Measurements from ENCODE around the gene UPF2. TPM values are rescaled to one million over a fixed set of nuclear protein-coding genes. Genes with fewer than 3 reads are reported as not detected.
A peak's percentile ranks its signal among the peaks of the same experiment; 100 is the strongest.

Gene UPF2
- total and polyA plus RNA-seq, 2 of the 4 experiments (the other 2 are of a cell fraction), result 9.2 to 14.3 TPM

DNA sequence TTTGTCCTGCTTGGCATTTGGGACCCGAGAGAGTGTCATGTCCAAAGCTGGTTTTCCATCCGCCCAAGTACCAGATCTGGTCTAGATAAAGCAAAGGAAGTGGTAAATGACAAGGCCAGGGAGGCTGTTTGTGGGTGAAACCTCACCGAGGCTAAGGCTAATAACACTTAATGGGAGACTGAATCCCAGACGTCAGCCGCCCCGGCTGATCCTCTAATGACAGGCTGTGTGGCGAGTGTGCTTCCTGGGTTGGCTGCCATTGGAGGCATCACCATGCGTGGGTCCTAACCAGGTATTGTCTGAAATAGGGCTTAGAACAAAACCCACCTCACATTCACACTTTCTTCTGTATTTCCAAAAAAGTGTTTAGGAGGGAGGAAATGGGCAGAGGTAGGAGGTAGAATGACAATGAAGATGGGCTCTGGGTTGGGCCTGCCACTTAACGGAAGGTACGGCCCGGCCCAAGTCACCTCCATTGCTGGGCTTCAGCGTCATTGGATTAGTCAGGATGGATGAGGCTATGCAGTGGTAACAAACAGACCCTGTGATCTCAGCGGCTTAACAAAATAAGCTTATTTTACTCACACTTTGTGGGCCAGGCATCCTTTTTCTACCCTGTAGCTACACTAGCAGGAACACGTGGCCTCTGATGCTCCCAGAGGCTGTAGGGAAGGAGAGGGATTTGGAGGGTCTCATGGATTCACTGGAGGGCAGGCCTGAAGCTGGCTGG, 159.8 kb downstream of the UPF2 start:
- in situ Hi-C loops (cut with MboI; ENCODE audit: low sequenced_read_pairs), result no loop called here
- no peak for ATAC-seq (ENCODE audit: low read depth)
- Histone ChIP-seq H3K23ac (ENCODE audit: low read depth, low read length) (no peak overlapping the region), H3K9me1 (ENCODE audit: insufficient read depth, low read length) (peaks cover 8% of the 10 kb centered on the region), H3K9ac (ENCODE audit: low read depth, low read length) (no peak overlapping the region), H2BK20ac (ENCODE audit: low read depth, low read length) (no peak overlapping the region), H3K4ac (ENCODE audit: low read depth, low read length) (0 out of 2 replicates have a peak overlapping the region, but pooled peaks have one; percentile 8), H2BK15ac (ENCODE audit: low read depth, low read length) (no peak overlapping the region), H2BK120ac (ENCODE audit: low read depth, low read length) (no peak overlapping the region), H4K91ac (ENCODE audit: insufficient read depth, low read depth, low read length) (no peak overlapping the region; the same call in none of the 2 replicates), H2AK9ac (replicated peaks; ENCODE audit: low read depth, low read length, poor library complexity) (peak overlapping the region; percentile 37), H3K14ac (replicated peaks; ENCODE audit: low read depth, low read length) (no peak overlapping the region), H4K20me1 (ENCODE audit: insufficient read depth, low read length) (no peaks in the 10 kb centered on the region), H3K4me3 (ENCODE audit: insufficient read depth, low read depth, low read length) (no peak overlapping the region), H3K27me3 (ENCODE audit: control insufficient read depth, insufficient read depth, low read length) (no peaks in the 10 kb centered on the region), H3K27ac (ENCODE audit: insufficient read depth, low read length) (no peak overlapping the region), H3K79me1 (ENCODE audit: low read depth in 1 of 2, low read length in 2 of 2) (no peaks in the 10 kb centered on the region), H3K4me2 (ENCODE audit: low read depth, low read length) (no peak overlapping the region), H3K18ac (ENCODE audit: low read depth, low read length) (no peak overlapping the region), H3K9me3 (ENCODE audit: control insufficient read depth, insufficient read depth, low read length) (no peaks in the 10 kb centered on the region), H2BK5ac (ENCODE audit: low read depth, low read length, poor library complexity, severe bottlenecking) (no peak overlapping the region), H3K36me3 (ENCODE audit: control insufficient read depth, insufficient read depth, low read length) (no peaks in the 10 kb centered on the region), H4K5ac (ENCODE audit: low read depth, low read length) (no peak overlapping the region), H3K56ac (ENCODE audit: extremely low read depth, insufficient read depth, low read length) (no peak overlapping the region), H3K4me1 (ENCODE audit: control insufficient read depth, insufficient read depth, low read length) (peaks cover 6% of the 10 kb centered on the region; the same call in 1 of the 2 replicates), H2AFZ (replicated peaks; ENCODE audit: low read length, poor library complexity) (no peak overlapping the region), H4K8ac (ENCODE audit: low read depth in 2 of 2, low read length in 2 of 2) (no peak overlapping the region), H2AK5ac (ENCODE audit: low read depth, low read length) (no peak overlapping the region)
- intact Hi-C loops (cut with micrococcal nuclease), result no loop called here
- ChIA-PET CTCF (no interaction called here), POLR2A (ENCODE audit: unreplicated experiment) (no interaction called here)
- TF ChIP-seq NFE2L2 (IDR thresholded peaks at IDR 0.05; ENCODE audit: low read depth, low read length) (no peak), RFX5 (IDR thresholded peaks at IDR 0.05; ENCODE audit: low read depth, low read length) (no peak), CHD1 (IDR thresholded peaks at IDR 0.05; ENCODE audit: low read depth, low read length) (no peak), RAD21 (IDR thresholded peaks at IDR 0.05; ENCODE audit: low read length) (no peak), RCOR1 (IDR thresholded peaks at IDR 0.05; ENCODE audit: insufficient replicate concordance, low read length) (no peak), CEBPB (IDR thresholded peaks at IDR 0.05; ENCODE audit: low read depth, low read length) (no peak), MAZ (IDR thresholded peaks at IDR 0.05; ENCODE audit: borderline replicate concordance, low read depth, low read length) (no peak), FOS (IDR thresholded peaks at IDR 0.05; ENCODE audit: low read depth, low read length) (no peak)
- TF ChIP-seq, protein P1, sequence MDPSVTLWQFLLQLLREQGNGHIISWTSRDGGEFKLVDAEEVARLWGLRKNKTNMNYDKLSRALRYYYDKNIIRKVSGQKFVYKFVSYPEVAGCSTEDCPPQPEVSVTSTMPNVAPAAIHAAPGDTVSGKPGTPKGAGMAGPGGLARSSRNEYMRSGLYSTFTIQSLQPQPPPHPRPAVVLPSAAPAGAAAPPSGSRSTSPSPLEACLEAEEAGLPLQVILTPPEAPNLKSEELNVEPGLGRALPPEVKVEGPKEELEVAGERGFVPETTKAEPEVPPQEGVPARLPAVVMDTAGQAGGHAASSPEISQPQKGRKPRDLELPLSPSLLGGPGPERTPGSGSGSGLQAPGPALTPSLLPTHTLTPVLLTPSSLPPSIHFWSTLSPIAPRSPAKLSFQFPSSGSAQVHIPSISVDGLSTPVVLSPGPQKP (IDR thresholded peaks at IDR 0.05; ENCODE audit: borderline replicate concordance, low read depth, low read length), result no peak
- dilution Hi-C loops (cut with HindIII; ENCODE audit: low sequenced_read_pairs, unreplicated experiment), result no loop called here
- no TSS peak for BruUV-seq (replicated peaks)
- 100% methylated on average over 3 of the region's 14 CpGs; no CpG with 5 or more reads in 1 of the 2 experiments for WGBS, 2 experiments (ENCODE audit: extremely low coverage in 2 of 2, insufficient read length in 1 of 2)
- DNase-seq, result no peak
